Testis (tissue), 3 donors: Measurements from ENCODE around the gene VASH2. TPM values are rescaled to one million over a fixed set of nuclear protein-coding genes. Genes with fewer than 3 reads are reported as not detected.

Source experiments
- DNase-seq: peaks from one replicate; pipeline ENCODE4 v3.0.0-alpha.2; 2019
- H3K27ac ChIP-seq, 2 donors: fragments of 200-600 bp; sonication (generic); one replicate each; pipeline ENCODE4 v1.5.1; 2019
- H3K27me3 ChIP-seq: fragments of 200-600 bp; sonication (generic); one replicate; pipeline ENCODE4 v1.5.1; 2019
- H3K36me3 ChIP-seq: fragments of 200-600 bp; sonication (generic); one replicate; pipeline ENCODE4 v1.5.1; 2017; ENCODE audit warnings: low read depth; ENCODE audit errors: missing control alignments
- H3K4me1 ChIP-seq: fragments of 200-600 bp; sonication (generic); one replicate; pipeline ENCODE4 v1.5.1; 2019
- H3K4me3 ChIP-seq, 2 donors: fragments of 200-600 bp; sonication (generic); one replicate each; pipeline ENCODE4 v1.5.1; 2017 to 2019
- H3K9me3 ChIP-seq: fragments of 200-600 bp; sonication (generic); one replicate; pipeline ENCODE4 v1.5.1; 2017
- POLR2A ChIP-seq: fragments of 450-650 bp; IDR thresholded peaks from one replicate; pipeline ENCODE4 v1.6.1; 2017; ENCODE audit warnings: antibody characterized with exemption, mild to moderate bottlenecking, moderate library complexity
- WGBS, 2 donors: methylation state at CpG; one replicate each; pipeline ENCODE4 v1.1.5; 2018; 5-methylcytosine and 5-hydroxymethylcytosine counted together
- intact Hi-C: fragments of 100-400 bp; cut with DNase I; formaldehyde crosslinking; loops from one replicate; pipeline ENCODE4 v1.15.1; 2023; ENCODE audit warnings: low total_unique reads
- polyA plus RNA-seq: library from polyadenylated mRNA; stranded (reverse); fragments of 350-450 nt; fragmentation: Illumina TruSeq; extraction: RNeasy Lipid Tissue Mini Kit (QIAGEN cat#74804); gene quantifications from one replicate; pipeline ENCODE4 v1.2.3, GENCODE V29; 2014; ENCODE audit warnings: low read depth, low replicate concordance; ENCODE audit not compliant: insufficient read depth
- total RNA-seq, 2 donors: library from RNA; depleted of rRNA; stranded (reverse); fragments of >200 nt; gene quantifications; one replicate each; pipeline ENCODE4 v1.2.3, GENCODE V29; 2016
- TF ChIP-seq, protein P1 (sequence below), 3 experiments: fragments of 450-650 bp in 2 of 3; fragments of 200-600 bp in 1 of 3; sonication (generic) in 1 of 3; IDR thresholded peaks; one replicate each; pipeline ENCODE4 v1.5.1; 2016 to 2019; ENCODE audit warnings: antibody characterized with exemption in 3 of 3, mild to moderate bottlenecking in 2 of 3, moderate library complexity in 1 of 3

VASH2 gene
- total and polyA plus RNA-seq, 3 donors from 2014 or later: 9.5 to 30.9 (median 18.0) TPM

DNA sequence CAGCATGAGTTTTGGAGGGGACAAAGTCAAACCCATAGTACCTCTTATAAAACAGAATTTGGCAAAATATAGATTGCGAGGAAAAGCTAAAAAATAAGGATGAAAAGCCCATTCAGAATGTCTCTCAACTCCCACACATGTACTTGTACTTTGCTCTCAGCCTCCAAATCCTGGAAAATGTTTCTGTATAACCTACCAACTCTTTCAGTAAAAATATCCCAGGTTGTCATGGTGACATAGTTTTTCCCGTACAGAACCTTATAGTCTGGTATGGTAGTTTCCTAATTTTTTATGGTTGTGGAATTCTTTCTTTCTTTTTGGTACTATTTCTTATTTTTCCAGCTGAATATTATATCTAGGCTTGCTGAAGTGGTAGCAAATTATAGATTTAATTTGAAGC lies 85.2 kb downstream of the VASH2 start:
- 44 to 50% methylated on average over 2 of the region's 2 CpGs for WGBS, 2 donors
- H3K4me3 ChIP-seq: no peak overlapping the region
- H3K36me3 ChIP-seq: no peaks in the 10 kb centered on the region
- no peaks in the 10 kb centered on the region for H3K27me3 ChIP-seq
- DNase-seq: no peak
- intact Hi-C loops: no loop called here
- H3K9me3 ChIP-seq: no peaks in the 10 kb centered on the region
- H3K27ac ChIP-seq: no peak overlapping the region
- TF ChIP-seq, protein P1, sequence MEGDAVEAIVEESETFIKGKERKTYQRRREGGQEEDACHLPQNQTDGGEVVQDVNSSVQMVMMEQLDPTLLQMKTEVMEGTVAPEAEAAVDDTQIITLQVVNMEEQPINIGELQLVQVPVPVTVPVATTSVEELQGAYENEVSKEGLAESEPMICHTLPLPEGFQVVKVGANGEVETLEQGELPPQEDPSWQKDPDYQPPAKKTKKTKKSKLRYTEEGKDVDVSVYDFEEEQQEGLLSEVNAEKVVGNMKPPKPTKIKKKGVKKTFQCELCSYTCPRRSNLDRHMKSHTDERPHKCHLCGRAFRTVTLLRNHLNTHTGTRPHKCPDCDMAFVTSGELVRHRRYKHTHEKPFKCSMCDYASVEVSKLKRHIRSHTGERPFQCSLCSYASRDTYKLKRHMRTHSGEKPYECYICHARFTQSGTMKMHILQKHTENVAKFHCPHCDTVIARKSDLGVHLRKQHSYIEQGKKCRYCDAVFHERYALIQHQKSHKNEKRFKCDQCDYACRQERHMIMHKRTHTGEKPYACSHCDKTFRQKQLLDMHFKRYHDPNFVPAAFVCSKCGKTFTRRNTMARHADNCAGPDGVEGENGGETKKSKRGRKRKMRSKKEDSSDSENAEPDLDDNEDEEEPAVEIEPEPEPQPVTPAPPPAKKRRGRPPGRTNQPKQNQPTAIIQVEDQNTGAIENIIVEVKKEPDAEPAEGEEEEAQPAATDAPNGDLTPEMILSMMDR (IDR thresholded peaks at IDR 0.05): no peak
- no peak for TF ChIP-seq POLR2A
- H3K4me1 ChIP-seq: peaks cover 7% of the 10 kb centered on the region

Other genes with a start within 250 kb of the VASH2 start
- gene NSL1, start 158.8 kb upstream of the VASH2 start, total RNA-seq: 10 to 100 TPM; 50.0 to 52.7 TPM
- gene NSL1, start 158.8 kb upstream of the VASH2 start, polyA plus RNA-seq: 29.3 TPM
- 10 to 100 TPM in 1 of 2 donors, 1 to 10 TPM in 1; 9.5 to 17.9 TPM for gene TATDN3, start 158.6 kb upstream of the VASH2 start, total RNA-seq
- gene TATDN3, start 158.6 kb upstream of the VASH2 start, polyA plus RNA-seq: 19.7 TPM
- 10 to 100 TPM in 1 of 2 donors, 1 to 10 TPM in 1; 3.2 to 14.3 TPM for gene SPATA45, start 102.9 kb upstream of the VASH2 start, total RNA-seq
- gene SPATA45, start 102.9 kb upstream of the VASH2 start, polyA plus RNA-seq: 11.1 TPM
- 10 to 100 TPM; 10.1 to 13.3 TPM for gene FLVCR1, start 92.3 kb upstream of the VASH2 start, total RNA-seq
- gene FLVCR1, start 92.3 kb upstream of the VASH2 start, polyA plus RNA-seq: 7.4 TPM
- 10 to 100 TPM; 49.1 to 63.1 TPM for gene ANGEL2, start 65.3 kb downstream of the VASH2 start, total RNA-seq
- 20.3 TPM for gene ANGEL2, start 65.3 kb downstream of the VASH2 start, polyA plus RNA-seq
- gene RPS6KC1, start 100.7 kb downstream of the VASH2 start, total RNA-seq: 10 to 100 TPM; 55.5 to 60.2 TPM
- gene RPS6KC1, start 100.7 kb downstream of the VASH2 start, polyA plus RNA-seq: 32.2 TPM